Memory B cell (primary cell): Measurements from ENCODE around the gene KCNF1.

ENCODE experiments used
- ATAC-seq: fragments of 150-1000 bp; cut with Tn5 transposase; 2 replicates; pipeline ENCODE4 v1.10.0; 2021; ENCODE audit warnings: low read depth, mild to moderate bottlenecking, moderate library complexity
- DNase-seq, 2 donors: peaks; one replicate each; pipeline ENCODE4 v3.0.0; 2022; ENCODE audit warnings: low spot score in 2 of 2
- H3K27ac Mint-ChIP-seq: one replicate; pipeline ENCODE4 v1.8.0; 2022; ENCODE audit warnings: mild to moderate bottlenecking, moderate library complexity, mixed read lengths
- H3K27me3 Mint-ChIP-seq: one replicate; pipeline ENCODE4 v1.8.0; 2022; ENCODE audit warnings: mixed read lengths
- H3K36me3 Mint-ChIP-seq: one replicate; pipeline ENCODE4 v1.8.0; 2022; ENCODE audit warnings: mild to moderate bottlenecking, mixed read lengths
- H3K4me1 Mint-ChIP-seq: one replicate; pipeline ENCODE4 v1.8.0; 2022; ENCODE audit warnings: mixed read lengths
- H3K4me3 Mint-ChIP-seq: one replicate; pipeline ENCODE4 v1.8.0; 2022; ENCODE audit warnings: mild to moderate bottlenecking, moderate library complexity, mixed read lengths
- H3K9me3 Mint-ChIP-seq: one replicate; pipeline ENCODE4 v1.8.0; 2022; ENCODE audit warnings: mixed read lengths

KCNF1 gene

DNA sequence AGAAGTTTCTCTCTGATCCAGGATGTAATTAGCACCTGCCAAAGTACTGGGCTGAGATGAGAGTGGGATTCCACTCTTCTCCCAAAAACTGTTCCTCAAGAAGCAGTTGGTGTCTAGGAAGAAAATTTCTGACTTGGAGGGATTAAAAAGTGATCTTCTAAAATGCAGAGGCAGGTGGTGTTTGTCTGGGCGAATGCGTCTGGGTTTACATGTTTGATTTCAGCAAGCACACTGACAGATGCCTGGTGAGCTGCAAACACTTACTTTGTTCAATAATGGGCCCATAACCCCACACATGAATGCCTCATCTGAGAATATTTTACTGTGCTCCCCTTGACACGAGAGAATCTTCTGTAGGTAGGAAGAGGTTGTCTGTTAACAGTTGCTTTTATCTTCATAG is 24.3 kb upstream of the KCNF1 start:
- ATAC-seq (no peak), DNase-seq (no peak)
- H3K36me3 Mint-ChIP-seq, result no peaks in the 10 kb centered on the region
- no peak overlapping the region for H3K4me3 Mint-ChIP-seq
- peaks cover 12% of the 10 kb centered on the region for H3K27me3 Mint-ChIP-seq
- peaks cover 2% of the 10 kb centered on the region for H3K4me1 Mint-ChIP-seq
- H3K27ac Mint-ChIP-seq, result no peak overlapping the region
- H3K9me3 Mint-ChIP-seq, result peaks cover 3% of the 10 kb centered on the region

DNA sequence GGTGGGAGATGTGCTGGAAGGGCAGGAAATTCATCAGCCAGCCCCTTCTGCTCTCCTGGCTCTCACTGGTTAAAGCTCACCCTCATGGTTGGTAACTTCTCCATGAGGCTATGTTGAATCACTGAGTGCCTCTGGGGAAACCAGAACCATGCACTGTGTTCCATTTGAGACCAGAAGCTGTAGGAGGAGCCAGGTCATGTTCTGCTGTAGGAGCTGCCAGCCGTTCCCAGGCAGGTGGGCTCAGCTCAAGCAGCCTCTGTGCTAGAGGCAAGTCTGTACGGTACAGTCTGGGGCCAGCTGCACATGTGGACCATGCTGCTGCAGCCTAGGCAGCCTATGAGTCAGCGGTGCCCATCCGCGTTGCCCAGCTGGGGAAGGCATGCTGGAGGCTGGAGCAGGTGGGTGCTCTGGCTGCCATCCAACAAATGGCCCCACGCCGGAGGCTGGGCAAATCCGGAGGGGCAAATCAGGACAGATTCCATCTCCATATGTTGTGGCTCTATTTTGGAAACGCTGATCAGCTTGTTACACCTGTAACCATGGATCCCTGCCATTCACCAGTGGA is 22.0 kb upstream of the KCNF1 start:
- peaks cover 2% of the 10 kb centered on the region for H3K4me1 Mint-ChIP-seq
- DNase-seq (no peak), ATAC-seq (no peak)
- no peak overlapping the region for H3K27ac Mint-ChIP-seq
- peaks cover 3% of the 10 kb centered on the region for H3K9me3 Mint-ChIP-seq
- H3K27me3 Mint-ChIP-seq, result peaks cover 16% of the 10 kb centered on the region
- H3K4me3 Mint-ChIP-seq, result no peak overlapping the region
- no peaks in the 10 kb centered on the region for H3K36me3 Mint-ChIP-seq

DNA sequence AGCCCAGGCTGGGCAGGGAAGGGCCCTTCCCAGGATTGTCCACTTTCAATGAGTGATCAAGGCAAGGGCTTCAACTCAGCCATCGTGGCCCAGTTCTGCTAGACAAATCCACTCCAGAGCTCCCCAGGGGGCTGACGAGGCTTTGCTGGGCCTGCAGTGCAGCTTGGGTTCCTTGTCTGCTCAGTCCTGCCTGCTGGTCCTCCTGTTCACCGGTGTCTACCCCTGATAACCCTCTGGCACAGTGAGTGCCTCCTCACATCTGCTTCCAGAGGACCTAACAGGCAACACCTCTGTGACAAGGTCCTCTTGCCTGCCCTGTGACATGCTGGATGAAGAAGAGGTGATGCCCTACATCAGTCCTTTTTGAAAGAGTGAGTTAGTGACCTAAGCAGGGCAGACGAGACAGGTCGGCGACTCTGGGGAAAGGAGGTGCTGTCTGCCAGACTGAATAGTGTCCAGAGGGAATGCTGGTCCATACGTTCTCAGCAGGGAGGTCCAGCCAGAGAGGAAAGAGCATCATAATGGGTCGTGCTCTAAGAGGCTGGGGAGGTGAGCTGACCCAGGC is 20.9 kb upstream of the KCNF1 start:
- Mint-ChIP-seq H3K4me3 (no peak overlapping the region), H3K27ac (no peak overlapping the region), H3K36me3 (no peaks in the 10 kb centered on the region), H3K27me3 (peaks cover 16% of the 10 kb centered on the region), H3K4me1 (peaks cover 2% of the 10 kb centered on the region), H3K9me3 (peaks cover 3% of the 10 kb centered on the region)
- ATAC-seq (no peak), DNase-seq (no peak)

DNA sequence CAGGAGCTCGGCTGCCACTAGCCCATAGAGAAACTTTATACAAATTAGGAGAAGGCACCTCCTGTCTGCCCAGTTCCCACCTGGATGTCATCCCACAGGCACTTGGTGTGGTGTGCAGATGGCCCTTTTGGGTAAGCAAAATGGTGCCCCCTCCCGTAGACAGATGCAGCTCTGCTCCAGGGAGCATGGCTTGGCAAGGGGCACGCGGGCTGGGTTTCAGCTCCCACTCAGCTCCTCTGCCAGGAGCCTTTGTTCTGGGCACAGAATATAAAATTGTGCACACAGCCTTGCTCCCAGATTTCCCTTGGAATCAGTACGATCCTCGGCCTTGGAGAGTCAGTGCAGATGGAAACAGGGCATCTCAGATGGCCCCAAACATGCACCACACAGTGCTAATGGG is 20.3 kb upstream of the KCNF1 start:
- Mint-ChIP-seq H3K36me3 (no peaks in the 10 kb centered on the region), H3K27ac (no peak overlapping the region), H3K4me1 (peaks cover 2% of the 10 kb centered on the region), H3K27me3 (peaks cover 16% of the 10 kb centered on the region), H3K9me3 (peaks cover 3% of the 10 kb centered on the region), H3K4me3 (no peak overlapping the region)
- DNase-seq, result no peak
- no peak for ATAC-seq

DNA sequence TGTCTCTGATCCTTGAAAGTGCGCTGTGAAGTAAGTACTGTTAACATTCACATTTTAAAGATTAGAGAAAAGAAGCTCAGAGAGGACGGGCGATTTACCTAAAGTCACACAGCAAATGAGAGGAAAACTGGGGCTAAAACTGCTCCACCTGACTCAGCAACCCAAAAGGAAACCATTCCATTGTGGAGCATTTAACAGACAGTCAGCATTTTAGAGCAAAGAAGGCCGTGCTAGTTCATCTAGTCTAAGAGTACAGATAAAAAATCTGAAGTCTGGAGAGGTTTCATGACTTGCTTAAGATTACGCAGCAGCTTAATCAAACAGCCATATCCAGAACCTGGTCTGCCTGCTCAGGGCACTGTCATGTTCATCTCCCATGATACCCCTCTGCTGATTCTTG is 19.9 kb upstream of the KCNF1 start:
- no peak overlapping the region for H3K27ac Mint-ChIP-seq
- H3K36me3 Mint-ChIP-seq, result no peaks in the 10 kb centered on the region
- DNase-seq (no peak), ATAC-seq (no peak)
- H3K27me3 Mint-ChIP-seq, result peaks cover 16% of the 10 kb centered on the region
- peaks cover 3% of the 10 kb centered on the region for H3K9me3 Mint-ChIP-seq
- peaks cover 2% of the 10 kb centered on the region for H3K4me1 Mint-ChIP-seq
- H3K4me3 Mint-ChIP-seq, result no peak overlapping the region

DNA sequence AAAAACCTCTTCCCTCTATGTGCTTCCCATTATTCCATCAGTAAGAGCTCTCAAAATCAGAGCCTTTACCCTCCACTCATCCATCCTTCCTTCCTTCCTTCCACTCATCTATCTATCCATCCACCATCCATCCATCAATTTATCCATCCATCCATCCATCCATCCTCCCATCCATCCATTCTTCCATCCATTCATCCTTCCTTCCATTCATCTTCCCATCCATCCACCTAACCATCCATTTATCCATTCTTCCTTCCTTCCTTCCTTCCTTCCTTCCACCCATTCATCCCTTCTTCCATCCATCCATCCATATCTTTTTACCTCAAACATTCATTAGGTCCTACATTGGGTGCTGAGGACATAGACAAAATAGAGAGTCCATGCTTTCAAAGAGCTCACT is 19.4 kb upstream of the KCNF1 start:
- DNase-seq, result no peak
- Mint-ChIP-seq H3K27ac (no peak overlapping the region), H3K4me3 (no peak overlapping the region), H3K36me3 (no peaks in the 10 kb centered on the region), H3K27me3 (peaks cover 18% of the 10 kb centered on the region), H3K4me1 (peaks cover 2% of the 10 kb centered on the region), H3K9me3 (peaks cover 3% of the 10 kb centered on the region)
- no peak for ATAC-seq

DNA sequence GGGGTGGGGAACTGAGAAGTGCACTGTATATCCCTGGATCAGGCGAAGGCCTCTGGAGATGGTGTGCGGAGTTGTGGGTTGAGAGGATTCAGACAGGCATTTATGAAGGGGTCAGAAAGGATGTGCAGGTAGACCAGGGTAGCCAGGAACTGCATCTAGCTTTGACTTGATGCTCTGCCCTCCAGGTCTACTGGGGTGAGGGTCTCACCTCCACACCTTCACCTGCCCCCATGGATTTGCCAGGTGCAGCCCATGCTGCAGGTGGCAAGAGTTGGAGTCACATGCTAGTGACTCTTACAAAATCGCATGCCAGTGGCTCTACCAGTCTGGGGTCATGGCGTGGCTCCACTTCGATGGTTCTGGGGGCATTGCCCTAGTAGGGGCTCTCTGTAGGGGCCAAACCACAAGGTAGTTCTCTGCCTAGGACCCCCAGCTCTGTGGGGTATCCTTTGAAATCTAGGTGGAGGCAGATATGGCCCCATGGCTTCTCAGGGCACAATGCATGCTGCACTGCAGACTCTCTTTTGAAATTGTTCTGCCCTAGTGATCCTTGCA is 18.9 kb upstream of the KCNF1 start:
- no peak for DNase-seq
- H3K36me3 Mint-ChIP-seq, result no peaks in the 10 kb centered on the region

DNA sequence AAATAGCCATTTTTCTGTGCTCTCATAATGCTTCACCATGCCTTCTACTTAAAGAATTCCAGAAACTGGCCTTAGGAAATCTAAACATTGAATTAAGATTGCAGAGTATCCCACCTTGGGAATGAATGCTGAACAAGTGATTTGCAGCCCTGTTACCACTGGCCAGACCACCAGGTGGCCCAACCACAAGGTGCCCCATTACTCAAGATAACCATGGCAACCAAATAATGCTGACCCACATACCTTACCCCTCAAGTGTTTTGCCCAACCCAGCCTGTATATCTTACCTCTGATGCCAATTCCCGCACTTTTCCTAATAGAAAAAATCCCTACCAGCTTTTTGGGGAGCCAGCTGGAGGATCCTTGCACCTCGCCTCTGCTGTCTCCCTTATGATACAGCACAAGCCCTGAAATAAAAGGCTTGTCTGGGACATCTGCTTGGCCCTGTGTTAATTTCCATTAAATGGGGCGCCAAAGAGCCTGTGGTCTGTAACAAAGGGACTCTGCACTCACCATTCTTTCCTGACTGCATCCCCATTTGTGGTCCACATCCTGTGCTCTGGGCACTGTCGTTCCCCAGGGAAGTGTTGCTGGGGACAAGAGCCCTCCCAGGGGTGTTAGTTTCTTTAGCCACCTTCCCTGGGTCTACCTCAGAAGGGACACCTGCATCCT is 17.3 kb upstream of the KCNF1 start:
- ATAC-seq (no peak), DNase-seq (no peak)
- Mint-ChIP-seq H3K27ac (no peak overlapping the region), H3K4me3 (no peak overlapping the region), H3K27me3 (peaks cover 18% of the 10 kb centered on the region), H3K36me3 (no peaks in the 10 kb centered on the region), H3K4me1 (no peaks in the 10 kb centered on the region), H3K9me3 (peaks cover 3% of the 10 kb centered on the region)

More for the DNA sequence above, 18.9 kb upstream of the KCNF1 start:
- peaks cover 18% of the 10 kb centered on the region for H3K27me3 Mint-ChIP-seq
- no peak for ATAC-seq
- no peak overlapping the region for H3K27ac Mint-ChIP-seq
- H3K9me3 Mint-ChIP-seq, result peaks cover 3% of the 10 kb centered on the region
- peaks cover 2% of the 10 kb centered on the region for H3K4me1 Mint-ChIP-seq
- H3K4me3 Mint-ChIP-seq, result no peak overlapping the region

DNA sequence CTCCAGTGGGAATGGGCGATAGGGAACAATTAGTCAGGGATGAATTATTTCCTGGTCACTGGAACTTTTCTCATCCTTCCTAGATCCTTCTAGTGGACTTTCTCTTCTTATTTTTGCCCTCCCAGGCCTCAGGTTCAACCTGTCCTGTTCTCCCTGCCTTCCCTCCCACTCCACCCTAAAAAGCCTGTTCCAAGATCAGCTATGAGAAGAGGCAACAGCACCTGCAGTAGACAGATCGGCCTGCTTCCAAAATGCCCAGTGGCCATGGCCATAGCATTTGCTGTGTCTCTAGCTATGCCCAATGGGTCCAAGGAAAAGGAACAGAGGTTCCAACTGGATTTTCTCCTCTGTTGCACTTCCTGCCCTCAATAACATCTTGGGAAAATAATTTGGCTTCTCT is 16.5 kb upstream of the KCNF1 start:
- H3K4me3 Mint-ChIP-seq, result no peak overlapping the region
- no peak for DNase-seq
- no peak overlapping the region for H3K27ac Mint-ChIP-seq
- peaks cover 3% of the 10 kb centered on the region for H3K9me3 Mint-ChIP-seq
- peaks cover 18% of the 10 kb centered on the region for H3K27me3 Mint-ChIP-seq
- no peaks in the 10 kb centered on the region for H3K4me1 Mint-ChIP-seq
- no peaks in the 10 kb centered on the region for H3K36me3 Mint-ChIP-seq
- no peak for ATAC-seq

DNA sequence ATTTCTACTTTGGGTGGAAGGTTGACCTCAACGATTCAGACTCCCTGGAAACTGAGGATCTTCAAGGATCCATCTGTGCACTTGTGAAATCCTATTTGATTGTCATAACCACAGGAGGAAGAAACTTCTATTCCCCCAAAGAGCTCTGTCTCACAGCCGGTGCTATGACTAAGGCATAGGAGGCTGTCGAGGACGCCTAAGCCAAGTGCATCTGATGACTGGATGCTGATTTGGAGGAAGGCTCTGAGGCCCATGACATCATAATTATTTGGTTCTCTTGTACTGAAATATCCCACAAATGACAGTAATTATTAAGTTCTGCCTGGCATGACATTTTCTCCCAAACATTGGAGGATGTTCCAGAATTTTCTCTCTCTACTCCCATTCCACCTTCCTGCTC is 13.8 kb upstream of the KCNF1 start:
- Mint-ChIP-seq H3K27ac (no peak overlapping the region), H3K9me3 (no peaks in the 10 kb centered on the region), H3K4me3 (no peak overlapping the region), H3K36me3 (no peaks in the 10 kb centered on the region), H3K27me3 (peaks cover 9% of the 10 kb centered on the region), H3K4me1 (no peaks in the 10 kb centered on the region)
- ATAC-seq (no peak), DNase-seq (no peak)

DNA sequence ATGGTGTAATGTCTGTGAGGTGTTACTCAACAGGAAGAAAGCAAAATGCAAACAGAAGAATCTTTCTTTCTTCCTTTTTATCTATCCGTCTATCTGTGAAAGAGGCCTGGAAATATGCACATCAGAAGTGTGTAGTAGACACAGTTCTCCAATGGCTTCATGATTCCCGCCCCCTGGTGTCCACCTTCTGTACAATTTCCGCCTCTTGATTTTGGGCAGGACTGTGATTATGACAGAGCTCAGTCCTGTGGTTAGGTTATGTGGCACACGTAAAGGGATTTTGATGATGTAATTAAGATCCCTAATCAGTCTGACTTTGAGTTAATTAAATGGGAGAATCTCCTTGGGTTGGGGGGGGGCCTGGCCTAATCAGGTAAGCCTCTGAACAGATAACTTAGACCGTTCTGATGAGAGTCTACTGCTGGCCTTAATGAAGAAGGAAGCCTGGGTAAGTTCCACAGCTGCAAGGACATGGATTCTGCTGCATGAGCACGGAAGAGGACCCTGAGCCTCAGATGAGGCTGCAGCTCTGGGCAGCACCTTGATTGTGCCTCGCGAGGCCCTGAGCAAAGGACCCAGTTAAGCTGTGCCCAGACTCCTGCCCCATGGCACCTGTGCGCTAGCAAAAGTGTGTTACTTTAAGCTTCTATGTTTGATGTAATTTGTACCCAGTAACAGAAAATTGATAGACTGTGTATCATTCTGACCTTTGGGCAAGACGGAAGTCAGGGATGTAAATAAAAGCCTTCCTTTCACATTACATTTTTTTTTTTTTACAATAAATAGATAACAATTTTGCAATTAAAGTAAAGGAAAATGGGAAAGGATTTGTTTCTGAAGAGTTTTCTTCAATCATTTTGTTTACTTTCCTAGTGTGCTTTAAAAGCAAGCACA is 11.3 kb upstream of the KCNF1 start:
- no peaks in the 10 kb centered on the region for H3K36me3 Mint-ChIP-seq
- H3K4me3 Mint-ChIP-seq, result no peak overlapping the region
- no peak overlapping the region for H3K27ac Mint-ChIP-seq
- ATAC-seq (peak; percentile 45), DNase-seq (peak in 1 of 2 donors; percentile 18)
- H3K9me3 Mint-ChIP-seq, result peaks cover 4% of the 10 kb centered on the region
- peaks cover 8% of the 10 kb centered on the region for H3K27me3 Mint-ChIP-seq
- H3K4me1 Mint-ChIP-seq, result no peaks in the 10 kb centered on the region

DNA sequence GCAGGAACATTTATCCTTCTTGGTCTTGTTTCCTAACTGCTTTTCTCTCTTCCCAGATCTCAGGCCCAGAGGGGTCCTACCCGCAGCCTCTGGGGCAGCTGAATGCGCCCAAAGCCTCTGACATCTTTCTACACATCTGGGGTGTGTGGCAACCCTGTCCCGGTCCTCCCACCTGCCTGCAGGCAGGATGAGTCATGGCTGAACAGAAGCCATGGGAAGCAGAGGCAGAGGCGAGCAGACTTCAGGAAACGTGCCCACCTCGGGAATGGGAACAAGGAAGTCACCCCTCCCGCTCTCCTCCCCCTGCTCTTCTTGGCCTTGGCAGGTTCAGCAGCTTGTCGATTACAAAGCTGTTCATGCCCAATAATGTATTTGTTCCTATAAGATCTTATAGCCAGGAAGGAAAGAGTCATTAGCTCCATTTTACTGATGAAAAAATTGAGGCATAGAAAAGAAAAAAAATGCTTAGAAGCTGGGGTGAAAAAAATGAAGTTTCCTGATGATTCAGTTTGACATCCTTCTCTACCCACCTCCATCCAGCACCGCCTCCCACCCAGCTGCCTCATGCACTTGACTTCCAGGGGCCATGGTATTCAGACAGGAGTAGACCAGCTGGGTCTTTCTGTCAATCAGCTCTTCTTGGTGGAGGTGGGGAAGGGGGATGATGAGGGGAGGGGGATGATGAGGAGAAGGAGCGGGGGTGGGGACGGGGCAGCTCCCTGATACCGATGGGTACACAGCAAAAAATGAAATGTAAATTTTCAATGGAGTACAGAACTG is 10.4 kb upstream of the KCNF1 start:
- no peak overlapping the region for H3K27ac Mint-ChIP-seq
- H3K9me3 Mint-ChIP-seq, result peaks cover 4% of the 10 kb centered on the region
- DNase-seq, result no peak
- no peaks in the 10 kb centered on the region for H3K36me3 Mint-ChIP-seq
- no peak overlapping the region for H3K4me3 Mint-ChIP-seq
- no peaks in the 10 kb centered on the region for H3K4me1 Mint-ChIP-seq
- H3K27me3 Mint-ChIP-seq, result peaks cover 6% of the 10 kb centered on the region
- ATAC-seq, result no peak

DNA sequence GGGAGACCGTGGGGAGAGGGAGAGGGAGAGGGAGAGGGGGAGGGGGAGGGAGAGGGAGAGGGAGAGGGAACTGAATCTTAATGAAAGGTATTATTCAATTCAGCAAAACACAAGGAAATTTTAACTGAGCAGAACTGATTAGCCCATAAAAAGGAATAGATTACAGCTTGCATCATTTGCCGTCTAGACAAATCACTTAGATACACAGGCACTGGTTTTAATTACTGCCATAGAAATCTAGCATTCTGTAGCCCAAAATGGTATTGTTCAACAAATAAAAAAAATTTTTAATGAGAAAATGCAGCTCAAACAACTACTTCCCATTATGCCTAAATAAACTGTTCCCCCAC is 7.9 kb upstream of the KCNF1 start:
- ATAC-seq (no peak), DNase-seq (no peak)
- Mint-ChIP-seq H3K27me3 (peaks cover 1% of the 10 kb centered on the region), H3K27ac (no peak overlapping the region), H3K4me1 (peaks cover 2% of the 10 kb centered on the region), H3K36me3 (no peaks in the 10 kb centered on the region), H3K9me3 (peaks cover 4% of the 10 kb centered on the region), H3K4me3 (no peak overlapping the region)
